ENCODE data around the gene CLTCL1. TPM values are rescaled to one million over a fixed set of nuclear protein-coding genes. Genes with fewer than 3 reads are reported as not detected.

CLTCL1 gene
- total and polyA plus RNA-seq, 2 experiments from 2014 or later, result 6.6 to 15.1 TPM

DNA sequence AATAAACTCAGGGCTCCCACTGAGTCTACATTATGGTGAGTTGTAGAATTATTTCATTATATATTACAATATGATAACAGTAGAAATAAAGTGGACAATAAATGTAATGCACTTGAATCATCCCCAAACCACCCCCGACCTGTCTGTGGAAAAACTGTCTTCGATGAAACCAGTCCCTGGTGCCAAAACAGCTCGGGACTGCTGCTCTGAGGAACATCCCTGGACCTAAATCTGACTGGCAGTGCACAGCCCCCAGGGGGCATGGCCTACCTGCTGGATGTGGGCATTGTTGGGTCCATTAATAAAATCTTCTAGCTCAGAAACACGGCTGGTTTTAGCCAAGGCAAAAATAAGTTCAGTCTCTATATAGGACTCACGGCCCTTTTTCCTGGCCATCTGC is 83.6 kb downstream of the CLTCL1 start:
- H3K27ac ChIP-seq (ENCODE audit: low read depth), result no peak overlapping the region
- no peaks in the 10 kb centered on the region for H3F3A ChIP-seq (replicated peaks; ENCODE audit: low read depth)
- Mint-ChIP-seq H3K4me1 (peaks cover 12% of the 10 kb centered on the region), H3K4me3 (no peak overlapping the region), H3K9me3 (peaks cover under 1% of the 10 kb centered on the region; the same call in 1 of the 3 replicates), H3K27ac (no peak overlapping the region), H3K27me3 (ENCODE audit: insufficient read depth, low read depth, poor library complexity) (peaks cover 4% of the 10 kb centered on the region), H3K36me3 (ENCODE audit: low read depth) (peaks cover 12% of the 10 kb centered on the region; the same call in 2 of the 3 replicates)
- H2AFZ ChIP-seq, result no peak overlapping the region
- no peak for TF ChIP-seq ZNF331 (CRISPR knock-in tag; IDR thresholded peaks at IDR 0.05; ENCODE audit: low read depth)
- TF ChIP-seq, protein P1, sequence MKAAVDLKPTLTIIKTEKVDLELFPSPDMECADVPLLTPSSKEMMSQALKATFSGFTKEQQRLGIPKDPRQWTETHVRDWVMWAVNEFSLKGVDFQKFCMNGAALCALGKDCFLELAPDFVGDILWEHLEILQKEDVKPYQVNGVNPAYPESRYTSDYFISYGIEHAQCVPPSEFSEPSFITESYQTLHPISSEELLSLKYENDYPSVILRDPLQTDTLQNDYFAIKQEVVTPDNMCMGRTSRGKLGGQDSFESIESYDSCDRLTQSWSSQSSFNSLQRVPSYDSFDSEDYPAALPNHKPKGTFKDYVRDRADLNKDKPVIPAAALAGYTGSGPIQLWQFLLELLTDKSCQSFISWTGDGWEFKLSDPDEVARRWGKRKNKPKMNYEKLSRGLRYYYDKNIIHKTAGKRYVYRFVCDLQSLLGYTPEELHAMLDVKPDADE (IDR thresholded peaks at IDR 0.05), result no peak
- TF ChIP-seq, protein P2, sequence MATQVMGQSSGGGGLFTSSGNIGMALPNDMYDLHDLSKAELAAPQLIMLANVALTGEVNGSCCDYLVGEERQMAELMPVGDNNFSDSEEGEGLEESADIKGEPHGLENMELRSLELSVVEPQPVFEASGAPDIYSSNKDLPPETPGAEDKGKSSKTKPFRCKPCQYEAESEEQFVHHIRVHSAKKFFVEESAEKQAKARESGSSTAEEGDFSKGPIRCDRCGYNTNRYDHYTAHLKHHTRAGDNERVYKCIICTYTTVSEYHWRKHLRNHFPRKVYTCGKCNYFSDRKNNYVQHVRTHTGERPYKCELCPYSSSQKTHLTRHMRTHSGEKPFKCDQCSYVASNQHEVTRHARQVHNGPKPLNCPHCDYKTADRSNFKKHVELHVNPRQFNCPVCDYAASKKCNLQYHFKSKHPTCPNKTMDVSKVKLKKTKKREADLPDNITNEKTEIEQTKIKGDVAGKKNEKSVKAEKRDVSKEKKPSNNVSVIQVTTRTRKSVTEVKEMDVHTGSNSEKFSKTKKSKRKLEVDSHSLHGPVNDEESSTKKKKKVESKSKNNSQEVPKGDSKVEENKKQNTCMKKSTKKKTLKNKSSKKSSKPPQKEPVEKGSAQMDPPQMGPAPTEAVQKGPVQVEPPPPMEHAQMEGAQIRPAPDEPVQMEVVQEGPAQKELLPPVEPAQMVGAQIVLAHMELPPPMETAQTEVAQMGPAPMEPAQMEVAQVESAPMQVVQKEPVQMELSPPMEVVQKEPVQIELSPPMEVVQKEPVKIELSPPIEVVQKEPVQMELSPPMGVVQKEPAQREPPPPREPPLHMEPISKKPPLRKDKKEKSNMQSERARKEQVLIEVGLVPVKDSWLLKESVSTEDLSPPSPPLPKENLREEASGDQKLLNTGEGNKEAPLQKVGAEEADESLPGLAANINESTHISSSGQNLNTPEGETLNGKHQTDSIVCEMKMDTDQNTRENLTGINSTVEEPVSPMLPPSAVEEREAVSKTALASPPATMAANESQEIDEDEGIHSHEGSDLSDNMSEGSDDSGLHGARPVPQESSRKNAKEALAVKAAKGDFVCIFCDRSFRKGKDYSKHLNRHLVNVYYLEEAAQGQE (IDR thresholded peaks at IDR 0.05; ENCODE audit: unreplicated experiment), result no peak
- TF ChIP-seq EZH2phosphoT487 (IDR thresholded peaks at IDR 0.05; ENCODE audit: unreplicated experiment), result no peak
- TF ChIP-seq NANOG (IDR thresholded peaks at IDR 0.05; ENCODE audit: borderline replicate concordance), result no peak
- no peak for TF ChIP-seq POLR2AphosphoS5 (IDR thresholded peaks at IDR 0.05; ENCODE audit: low read depth)
- TF ChIP-seq CREB1 (CRISPR knock-in tag; IDR thresholded peaks at IDR 0.05; ENCODE audit: low read depth), result no peak
- TF ChIP-seq STAT1 (IDR thresholded peaks at IDR 0.05; ENCODE audit: unreplicated experiment), result no peak
- H3K4me1 ChIP-seq (ENCODE audit: insufficient read depth), result peaks cover 1% of the 10 kb centered on the region; the same call in 1 of the 2 replicates
- no peaks in the 10 kb centered on the region for H3K27me3 ChIP-seq (ENCODE audit: insufficient read depth)
- H3K4me2 ChIP-seq, result no peak overlapping the region
- ATAC-seq (no peak), DNase-seq (ENCODE audit: low spot score) (no peak)
- H3K4me3 ChIP-seq, result no peak overlapping the region
- H4K20me1 ChIP-seq (replicated peaks; ENCODE audit: insufficient read depth), result 0 out of 2 replicates have a peak, but pooled peaks cover 3% of the 10 kb centered on the region
- H3K36me3 ChIP-seq (ENCODE audit: insufficient read depth), result no peaks in the 10 kb centered on the region
- H3K9me2 ChIP-seq (ENCODE audit: insufficient read depth), result no peaks in the 10 kb centered on the region
- no peaks in the 10 kb centered on the region for H3K79me2 ChIP-seq (replicated peaks; ENCODE audit: insufficient read depth)

DNA sequence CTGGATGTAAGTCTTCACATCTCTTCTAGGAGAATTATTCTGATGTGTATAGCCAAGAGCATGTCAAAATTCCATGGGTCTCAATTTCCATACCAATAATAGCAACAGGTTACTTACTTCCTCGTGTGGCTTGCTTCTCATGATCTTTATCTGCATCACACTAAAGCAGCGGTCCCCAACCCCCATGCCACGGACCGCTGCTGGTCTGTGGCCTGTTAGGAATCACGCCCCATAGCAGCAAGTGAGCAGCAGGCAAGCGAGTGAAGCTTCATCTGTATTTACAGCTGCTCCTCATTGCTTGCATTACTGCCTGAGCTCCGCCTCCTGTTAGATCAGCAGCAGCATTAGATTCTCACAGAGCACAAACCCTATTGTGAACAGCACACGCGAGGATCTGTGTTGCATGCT is 84.1 kb downstream of the CLTCL1 start:
- H3K4me2 ChIP-seq, result no peak overlapping the region
- ATAC-seq, result no peak
- no peaks in the 10 kb centered on the region for H3F3A ChIP-seq (replicated peaks; ENCODE audit: low read depth)
- no peaks in the 10 kb centered on the region for H3K9me2 ChIP-seq (ENCODE audit: insufficient read depth)
- 0 out of 2 replicates have a peak, but pooled peaks cover 3% of the 10 kb centered on the region for H4K20me1 ChIP-seq (replicated peaks; ENCODE audit: insufficient read depth)
- no peaks in the 10 kb centered on the region for H3K4me1 ChIP-seq (ENCODE audit: insufficient read depth)
- H3K79me2 ChIP-seq (replicated peaks; ENCODE audit: insufficient read depth), result no peaks in the 10 kb centered on the region
- H3K27me3 Mint-ChIP-seq (ENCODE audit: insufficient read depth, low read depth, poor library complexity), result peaks cover 5% of the 10 kb centered on the region
- peaks cover 17% of the 10 kb centered on the region; the same call in 2 of the 3 replicates for H3K36me3 Mint-ChIP-seq (ENCODE audit: low read depth)
- H3K9me3 Mint-ChIP-seq, result peaks cover 5% of the 10 kb centered on the region; the same call in 1 of the 3 replicates
- H3K4me3 Mint-ChIP-seq, result no peak overlapping the region
- DNase-seq (ENCODE audit: low spot score), result no peak
- H3K36me3 ChIP-seq (ENCODE audit: insufficient read depth), result no peaks in the 10 kb centered on the region
- H3K27ac ChIP-seq (ENCODE audit: low read depth), result no peak overlapping the region
- peaks cover 8% of the 10 kb centered on the region for H3K4me1 Mint-ChIP-seq
- no peak overlapping the region for H3K27ac Mint-ChIP-seq
- no peaks in the 10 kb centered on the region for H3K27me3 ChIP-seq (ENCODE audit: insufficient read depth)
- H2AFZ ChIP-seq, result no peak overlapping the region
- no peak overlapping the region for H3K4me3 ChIP-seq
- TF ChIP-seq JUNB (IDR thresholded peaks at IDR 0.05; ENCODE audit: unreplicated experiment), result no peak
- no peak for TF ChIP-seq ZNF114 (CRISPR knock-in tag; IDR thresholded peaks at IDR 0.05)
- TF ChIP-seq, protein P3, sequence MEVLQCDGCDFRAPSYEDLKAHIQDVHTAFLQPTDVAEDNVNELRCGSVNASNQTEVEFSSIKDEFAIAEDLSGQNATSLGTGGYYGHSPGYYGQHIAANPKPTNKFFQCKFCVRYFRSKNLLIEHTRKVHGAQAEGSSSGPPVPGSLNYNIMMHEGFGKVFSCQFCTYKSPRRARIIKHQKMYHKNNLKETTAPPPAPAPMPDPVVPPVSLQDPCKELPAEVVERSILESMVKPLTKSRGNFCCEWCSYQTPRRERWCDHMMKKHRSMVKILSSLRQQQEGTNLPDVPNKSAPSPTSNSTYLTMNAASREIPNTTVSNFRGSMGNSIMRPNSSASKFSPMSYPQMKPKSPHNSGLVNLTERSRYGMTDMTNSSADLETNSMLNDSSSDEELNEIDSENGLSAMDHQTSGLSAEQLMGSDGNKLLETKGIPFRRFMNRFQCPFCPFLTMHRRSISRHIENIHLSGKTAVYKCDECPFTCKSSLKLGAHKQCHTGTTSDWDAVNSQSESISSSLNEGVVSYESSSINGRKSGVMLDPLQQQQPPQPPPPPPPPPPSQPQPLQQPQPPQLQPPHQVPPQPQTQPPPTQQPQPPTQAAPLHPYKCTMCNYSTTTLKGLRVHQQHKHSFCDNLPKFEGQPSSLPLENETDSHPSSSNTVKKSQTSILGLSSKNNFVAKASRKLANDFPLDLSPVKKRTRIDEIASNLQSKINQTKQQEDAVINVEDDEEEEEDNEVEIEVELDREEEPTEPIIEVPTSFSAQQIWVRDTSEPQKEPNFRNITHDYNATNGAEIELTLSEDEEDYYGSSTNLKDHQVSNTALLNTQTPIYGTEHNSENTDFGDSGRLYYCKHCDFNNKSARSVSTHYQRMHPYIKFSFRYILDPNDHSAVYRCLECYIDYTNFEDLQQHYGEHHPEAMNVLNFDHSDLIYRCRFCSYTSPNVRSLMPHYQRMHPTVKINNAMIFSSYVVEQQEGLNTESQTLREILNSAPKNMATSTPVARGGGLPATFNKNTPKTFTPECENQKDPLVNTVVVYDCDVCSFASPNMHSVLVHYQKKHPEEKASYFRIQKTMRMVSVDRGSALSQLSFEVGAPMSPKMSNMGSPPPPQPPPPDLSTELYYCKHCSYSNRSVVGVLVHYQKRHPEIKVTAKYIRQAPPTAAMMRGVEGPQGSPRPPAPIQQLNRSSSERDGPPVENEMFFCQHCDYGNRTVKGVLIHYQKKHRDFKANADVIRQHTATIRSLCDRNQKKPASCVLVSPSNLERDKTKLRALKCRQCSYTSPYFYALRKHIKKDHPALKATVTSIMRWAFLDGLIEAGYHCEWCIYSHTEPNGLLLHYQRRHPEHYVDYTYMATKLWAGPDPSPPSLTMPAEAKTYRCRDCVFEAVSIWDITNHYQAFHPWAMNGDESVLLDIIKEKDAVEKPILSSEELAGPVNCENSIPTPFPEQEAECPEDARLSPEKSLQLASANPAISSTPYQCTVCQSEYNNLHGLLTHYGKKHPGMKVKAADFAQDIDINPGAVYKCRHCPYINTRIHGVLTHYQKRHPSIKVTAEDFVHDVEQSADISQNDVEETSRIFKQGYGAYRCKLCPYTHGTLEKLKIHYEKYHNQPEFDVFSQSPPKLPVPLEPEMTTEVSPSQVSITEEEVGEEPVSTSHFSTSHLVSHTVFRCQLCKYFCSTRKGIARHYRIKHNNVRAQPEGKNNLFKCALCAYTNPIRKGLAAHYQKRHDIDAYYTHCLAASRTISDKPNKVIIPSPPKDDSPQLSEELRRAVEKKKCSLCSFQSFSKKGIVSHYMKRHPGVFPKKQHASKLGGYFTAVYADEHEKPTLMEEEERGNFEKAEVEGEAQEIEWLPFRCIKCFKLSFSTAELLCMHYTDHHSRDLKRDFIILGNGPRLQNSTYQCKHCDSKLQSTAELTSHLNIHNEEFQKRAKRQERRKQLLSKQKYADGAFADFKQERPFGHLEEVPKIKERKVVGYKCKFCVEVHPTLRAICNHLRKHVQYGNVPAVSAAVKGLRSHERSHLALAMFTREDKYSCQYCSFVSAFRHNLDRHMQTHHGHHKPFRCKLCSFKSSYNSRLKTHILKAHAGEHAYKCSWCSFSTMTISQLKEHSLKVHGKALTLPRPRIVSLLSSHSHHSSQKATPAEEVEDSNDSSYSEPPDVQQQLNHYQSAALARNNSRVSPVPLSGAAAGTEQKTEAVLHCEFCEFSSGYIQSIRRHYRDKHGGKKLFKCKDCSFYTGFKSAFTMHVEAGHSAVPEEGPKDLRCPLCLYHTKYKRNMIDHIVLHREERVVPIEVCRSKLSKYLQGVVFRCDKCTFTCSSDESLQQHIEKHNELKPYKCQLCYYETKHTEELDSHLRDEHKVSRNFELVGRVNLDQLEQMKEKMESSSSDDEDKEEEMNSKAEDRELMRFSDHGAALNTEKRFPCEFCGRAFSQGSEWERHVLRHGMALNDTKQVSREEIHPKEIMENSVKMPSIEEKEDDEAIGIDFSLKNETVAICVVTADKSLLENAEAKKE (CRISPR knock-in tag; IDR thresholded peaks at IDR 0.05), result no peak
- TF ChIP-seq CREB1 (CRISPR knock-in tag; IDR thresholded peaks at IDR 0.05; ENCODE audit: low read depth), result no peak
- TF ChIP-seq EZH2 (IDR thresholded peaks at IDR 0.05; ENCODE audit: low read depth, unreplicated experiment), result no peak
- TF ChIP-seq EZH2phosphoT487 (IDR thresholded peaks at IDR 0.05; ENCODE audit: unreplicated experiment), result no peak

All from GM23338 (cell line).